RWPE2 (cell line): ENCODE data around the gene CHD6.

Experiments used
- ATAC-seq: fragments of 200-7000 bp; cut with Tn5 transposase; 3 replicates; pipeline ENCODE4 v1.9.1; 2021; ENCODE audit warnings: low read depth
- DNase-seq: peaks from one replicate; pipeline ENCODE4 v3.0.0-alpha.2; 2020; ENCODE audit warnings: low spot score
- H3K27ac ChIP-seq: fragments of 450-650 bp; 2 replicates; pipeline ENCODE4 v1.5.1; 2017; ENCODE audit warnings: mild to moderate bottlenecking; ENCODE audit not compliant: poor library complexity, severe bottlenecking
- H3K27me3 ChIP-seq: fragments of 250-450 bp; sonication (Bioruptor Pico); 2 replicates; pipeline ENCODE4 v1.5.1; 2021; ENCODE audit warnings: mild to moderate bottlenecking, moderate library complexity; ENCODE audit not compliant: insufficient read depth, poor library complexity, severe bottlenecking
- H3K36me3 ChIP-seq: fragments of 250-450 bp; sonication (Bioruptor Pico); 2 replicates; pipeline ENCODE4 v1.5.1; 2020; ENCODE audit warnings: low read depth, mild to moderate bottlenecking, moderate library complexity
- H3K4me1 ChIP-seq: fragments of 250-450 bp; sonication (Bioruptor Pico); 2 replicates; pipeline ENCODE4 v1.5.1; 2021; ENCODE audit warnings: mild to moderate bottlenecking, moderate library complexity; ENCODE audit not compliant: insufficient read depth, poor library complexity, severe bottlenecking
- H3K4me3 ChIP-seq: fragments of 250-450 bp; sonication (Bioruptor Pico); 2 replicates; pipeline ENCODE4 v1.5.1; 2021; ENCODE audit warnings: mild to moderate bottlenecking, moderate library complexity; ENCODE audit not compliant: severe bottlenecking
- H3K9me3 ChIP-seq: fragments of 250-450 bp; sonication (Bioruptor Pico); 2 replicates; pipeline ENCODE4 v1.5.1; 2021; ENCODE audit warnings: mild to moderate bottlenecking, moderate library complexity; ENCODE audit not compliant: severe bottlenecking
- TF ChIP-seq, protein P1 (sequence below): fragments of 450-650 bp; IDR thresholded peaks from one replicate; pipeline ENCODE4 v1.5.1; 2017; ENCODE audit warnings: mild to moderate bottlenecking, moderate library complexity; ENCODE audit not compliant: poor library complexity, severe bottlenecking

Gene CHD6

GRCh38 chr20:41476446-41476845 is 141.7 kb downstream of the CHD6 start:
- no peaks in the 10 kb centered on the region for H3K4me1 ChIP-seq
- TF ChIP-seq, protein P1, sequence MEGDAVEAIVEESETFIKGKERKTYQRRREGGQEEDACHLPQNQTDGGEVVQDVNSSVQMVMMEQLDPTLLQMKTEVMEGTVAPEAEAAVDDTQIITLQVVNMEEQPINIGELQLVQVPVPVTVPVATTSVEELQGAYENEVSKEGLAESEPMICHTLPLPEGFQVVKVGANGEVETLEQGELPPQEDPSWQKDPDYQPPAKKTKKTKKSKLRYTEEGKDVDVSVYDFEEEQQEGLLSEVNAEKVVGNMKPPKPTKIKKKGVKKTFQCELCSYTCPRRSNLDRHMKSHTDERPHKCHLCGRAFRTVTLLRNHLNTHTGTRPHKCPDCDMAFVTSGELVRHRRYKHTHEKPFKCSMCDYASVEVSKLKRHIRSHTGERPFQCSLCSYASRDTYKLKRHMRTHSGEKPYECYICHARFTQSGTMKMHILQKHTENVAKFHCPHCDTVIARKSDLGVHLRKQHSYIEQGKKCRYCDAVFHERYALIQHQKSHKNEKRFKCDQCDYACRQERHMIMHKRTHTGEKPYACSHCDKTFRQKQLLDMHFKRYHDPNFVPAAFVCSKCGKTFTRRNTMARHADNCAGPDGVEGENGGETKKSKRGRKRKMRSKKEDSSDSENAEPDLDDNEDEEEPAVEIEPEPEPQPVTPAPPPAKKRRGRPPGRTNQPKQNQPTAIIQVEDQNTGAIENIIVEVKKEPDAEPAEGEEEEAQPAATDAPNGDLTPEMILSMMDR: no peak
- H3K36me3 ChIP-seq: peaks cover 53% of the 10 kb centered on the region
- H3K27ac ChIP-seq: no peak overlapping the region
- DNase-seq (no peak), ATAC-seq (no peak)
- H3K9me3 ChIP-seq: no peaks in the 10 kb centered on the region
- no peaks in the 10 kb centered on the region for H3K27me3 ChIP-seq
- no peak overlapping the region for H3K4me3 ChIP-seq

DNA sequence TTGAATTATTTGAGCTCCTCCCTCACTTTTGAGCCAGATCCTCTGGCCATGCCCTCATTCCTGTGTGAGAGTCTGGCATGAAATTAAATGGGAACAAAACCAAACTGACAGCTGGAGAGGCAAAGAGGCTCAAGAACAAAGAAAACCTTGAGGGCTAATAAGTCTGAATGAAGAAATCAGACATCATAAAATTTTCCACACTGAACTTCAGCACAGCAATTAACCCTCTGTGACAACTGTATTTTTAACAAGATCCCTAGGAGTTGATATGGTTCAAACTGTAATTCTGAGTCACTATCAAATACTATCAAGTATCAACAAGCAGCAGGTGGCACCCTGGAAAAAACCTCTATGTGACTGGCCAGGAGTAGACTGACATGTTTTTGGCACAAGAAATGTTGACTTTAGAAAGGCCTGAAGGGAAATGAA is 142.2 kb downstream of the CHD6 start:
- H3K27ac ChIP-seq: no peak overlapping the region
- no peaks in the 10 kb centered on the region for H3K4me1 ChIP-seq
- TF ChIP-seq, protein P1: no peak
- peak; percentile 59 for ATAC-seq
- no peaks in the 10 kb centered on the region for H3K27me3 ChIP-seq
- peaks cover 52% of the 10 kb centered on the region for H3K36me3 ChIP-seq
- DNase-seq: no peak
- no peak overlapping the region for H3K4me3 ChIP-seq
- H3K9me3 ChIP-seq: no peaks in the 10 kb centered on the region

DNA sequence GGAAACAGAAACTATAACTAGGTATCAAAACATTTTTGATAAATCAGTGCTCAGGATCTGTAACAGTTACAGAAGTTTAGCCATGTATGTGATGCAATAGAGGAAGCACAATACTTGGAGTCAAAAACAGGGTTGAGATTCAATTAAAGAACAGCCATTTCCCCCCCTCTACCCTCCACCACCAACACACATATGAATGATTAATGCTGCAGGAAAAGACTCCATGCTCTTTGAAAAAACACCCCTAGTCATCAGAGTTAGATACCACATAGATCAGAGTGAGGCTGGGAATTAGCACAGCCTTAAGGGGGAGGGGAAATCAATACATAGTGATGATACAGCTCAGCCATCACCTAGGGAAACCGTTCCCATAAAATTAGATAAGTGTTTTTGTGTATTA is 142.7 kb downstream of the CHD6 start:
- H3K36me3 ChIP-seq: peaks cover 47% of the 10 kb centered on the region

GRCh38 chr20:41470362-41471095 is 147.6 kb downstream of the CHD6 start:
- TF ChIP-seq, protein P1: no peak
- no peak for DNase-seq
- peaks cover 35% of the 10 kb centered on the region for H3K36me3 ChIP-seq
- no peak for ATAC-seq
- H3K4me1 ChIP-seq: no peaks in the 10 kb centered on the region
- no peaks in the 10 kb centered on the region for H3K27me3 ChIP-seq
- H3K4me3 ChIP-seq: no peak overlapping the region
- no peak overlapping the region for H3K27ac ChIP-seq
- no peaks in the 10 kb centered on the region for H3K9me3 ChIP-seq

More for the DNA sequence above, 142.7 kb downstream of the CHD6 start:
- no peaks in the 10 kb centered on the region for H3K4me1 ChIP-seq
- no peaks in the 10 kb centered on the region for H3K27me3 ChIP-seq
- no peak overlapping the region for H3K4me3 ChIP-seq
- H3K9me3 ChIP-seq: no peaks in the 10 kb centered on the region
- ATAC-seq: no peak
- DNase-seq: no peak
- TF ChIP-seq, protein P1: no peak
- H3K27ac ChIP-seq: no peak overlapping the region

DNA sequence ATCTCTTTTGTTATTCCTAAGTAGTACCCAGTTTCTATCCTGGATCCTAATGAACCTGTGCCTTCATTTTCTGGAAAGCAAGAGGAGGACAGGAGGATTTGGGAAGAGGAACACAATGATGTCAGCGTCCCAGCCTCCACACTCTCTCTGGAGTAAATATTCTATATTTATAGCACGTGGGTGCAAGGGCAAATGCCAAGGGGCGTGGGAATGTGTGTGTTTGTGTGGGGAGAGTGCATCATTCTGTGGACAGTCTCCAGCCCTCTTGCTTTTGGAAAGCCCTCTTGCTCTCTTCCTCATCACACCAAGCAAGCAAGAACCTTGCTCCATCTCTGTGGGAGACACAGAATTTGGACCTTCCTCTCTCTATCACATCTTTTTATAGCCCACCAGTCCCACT is 148.3 kb downstream of the CHD6 start:
- H3K9me3 ChIP-seq: no peaks in the 10 kb centered on the region
- no peaks in the 10 kb centered on the region for H3K27me3 ChIP-seq
- TF ChIP-seq, protein P1: no peak
- DNase-seq (no peak), ATAC-seq (no peak)
- peaks cover 37% of the 10 kb centered on the region for H3K36me3 ChIP-seq
- H3K4me1 ChIP-seq: no peaks in the 10 kb centered on the region
- H3K4me3 ChIP-seq: no peak overlapping the region
- H3K27ac ChIP-seq: no peak overlapping the region
